Cerebellar nuclear complex (tissue), 1 donor: Measurements from ENCODE around the gene SLX1B.
"Not testable (repeated sequence)": the region's sequence is repeated elsewhere in the genome, so short reads cannot be mapped to it uniquely, and the experiment has no call there.

Source experiments
- DNase-seq, 2 experiments: peaks; one replicate each; lab custom pipeline; 2025; lab: John Stamatoyannopoulos, UW

Gene SLX1B

GRCh38 chr16:29454269-29454668 lies at the start of gene SLX1B, which contains the start of gene BOLA2:
SLX1B (plus strand) TSS chr16:29454533.
BOLA2 (minus strand) TSS chr16:29454351; CDS start chr16:29454253, 98 bp downstream.
- not testable (repeated sequence) for DNase-seq

GRCh38 chr16:29405249-29405648 lies 49.1 kb upstream of the SLX1B start:
- DNase-seq, result not testable (repeated sequence)

- not testable (repeated sequence) for DNase-seq
Measured at GRCh38 chr16:29423587-29423986, 30.7 kb upstream of the SLX1B start.

GRCh38 chr16:29425390-29425789 lies 28.9 kb upstream of the SLX1B start:
- DNase-seq, result not testable (repeated sequence)

- DNase-seq, result not testable (repeated sequence)
Measured at GRCh38 chr16:29453754-29454153, 579 bp upstream of the SLX1B start.

GRCh38 chr16:29454828-29455227 lies 495 bp downstream of the SLX1B start:
- DNase-seq, result not testable (repeated sequence)

GRCh38 chr16:29457660-29458059 lies 3.3 kb downstream of the SLX1B start:
- DNase-seq, result not testable (repeated sequence)

- not testable (repeated sequence) for DNase-seq
Measured at GRCh38 chr16:29459706-29460646, 5.6 kb downstream of the SLX1B start, which contains the start of gene SULT1A4. SULT1A4 (plus strand) TSS chr16:29459913; CDS start chr16:29461386, 1,473 bp downstream.

GRCh38 chr16:29460647-29461030 lies 6.3 kb downstream of the SLX1B start:
- DNase-seq, result not testable (repeated sequence)

- DNase-seq, result not testable (repeated sequence)
Measured at GRCh38 chr16:29465985-29466824, 11.9 kb downstream of the SLX1B start.

- not testable (repeated sequence) for DNase-seq
Measured at GRCh38 chr16:29466904-29467303, 12.6 kb downstream of the SLX1B start.

GRCh38 chr16:29467654-29468366 lies 13.5 kb downstream of the SLX1B start:
- not testable (repeated sequence) for DNase-seq

GRCh38 chr16:29469660-29470059 lies 15.3 kb downstream of the SLX1B start:
- not testable (repeated sequence) for DNase-seq

GRCh38 chr16:29472065-29472464 lies 17.7 kb downstream of the SLX1B start:
- DNase-seq, result not testable (repeated sequence)

- DNase-seq, result not testable (repeated sequence)
Measured at GRCh38 chr16:29482276-29482675, 27.9 kb downstream of the SLX1B start.

- not testable (repeated sequence) for DNase-seq
Measured at GRCh38 chr16:29506308-29506707, 52.0 kb downstream of the SLX1B start, which contains the start of gene NPIPB12. NPIPB12 (minus strand) TSS chr16:29506408.
